ENCODE data around the gene ARHGEF10L.

Gene ARHGEF10L

GRCh38 chr1:17649371-17650106, 110.0 kb downstream of the ARHGEF10L start:
- Histone ChIP-seq H3K4me1 (peaks cover 0 to 60% (median 34%) of the 10 kb centered on the region in 4 donors), H3K4me3 (no peak overlapping the region), H3K27ac (peak overlapping the region; percentile 82 to 100), H3K9me3 (no peaks in the 10 kb centered on the region), H3K27me3 (no peaks in the 10 kb centered on the region), H3K36me3 (peaks cover 73 to 81% (median 74%) of the 10 kb centered on the region in 3 donors)
- intact Hi-C loops (cut with DNase I; ENCODE audit: low total_unique reads), result no loop called here
- TF ChIP-seq, protein P1, sequence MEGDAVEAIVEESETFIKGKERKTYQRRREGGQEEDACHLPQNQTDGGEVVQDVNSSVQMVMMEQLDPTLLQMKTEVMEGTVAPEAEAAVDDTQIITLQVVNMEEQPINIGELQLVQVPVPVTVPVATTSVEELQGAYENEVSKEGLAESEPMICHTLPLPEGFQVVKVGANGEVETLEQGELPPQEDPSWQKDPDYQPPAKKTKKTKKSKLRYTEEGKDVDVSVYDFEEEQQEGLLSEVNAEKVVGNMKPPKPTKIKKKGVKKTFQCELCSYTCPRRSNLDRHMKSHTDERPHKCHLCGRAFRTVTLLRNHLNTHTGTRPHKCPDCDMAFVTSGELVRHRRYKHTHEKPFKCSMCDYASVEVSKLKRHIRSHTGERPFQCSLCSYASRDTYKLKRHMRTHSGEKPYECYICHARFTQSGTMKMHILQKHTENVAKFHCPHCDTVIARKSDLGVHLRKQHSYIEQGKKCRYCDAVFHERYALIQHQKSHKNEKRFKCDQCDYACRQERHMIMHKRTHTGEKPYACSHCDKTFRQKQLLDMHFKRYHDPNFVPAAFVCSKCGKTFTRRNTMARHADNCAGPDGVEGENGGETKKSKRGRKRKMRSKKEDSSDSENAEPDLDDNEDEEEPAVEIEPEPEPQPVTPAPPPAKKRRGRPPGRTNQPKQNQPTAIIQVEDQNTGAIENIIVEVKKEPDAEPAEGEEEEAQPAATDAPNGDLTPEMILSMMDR (IDR thresholded peaks at IDR 0.05), result no peak
- no peak for DNase-seq

DNA sequence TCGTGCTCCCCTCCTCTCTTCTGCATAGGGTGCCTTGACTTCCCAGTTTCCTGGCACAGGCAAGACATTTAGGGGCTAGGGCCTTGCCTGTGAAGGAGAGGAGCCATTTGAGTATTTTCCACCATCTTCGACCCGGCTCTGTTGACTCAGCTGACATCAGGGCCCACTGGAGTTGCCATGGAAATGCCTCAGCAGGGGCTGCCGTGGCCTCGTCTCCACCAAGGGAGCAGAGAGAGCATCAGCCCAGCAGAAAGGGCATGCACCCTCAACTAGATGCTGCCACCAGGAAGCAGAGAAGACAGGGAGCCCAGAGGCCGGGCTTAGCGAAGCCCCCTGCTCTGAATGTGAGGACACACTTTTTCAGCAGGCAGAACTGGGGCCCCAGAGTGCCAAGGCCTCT, 113.8 kb downstream of the ARHGEF10L start:
- Histone ChIP-seq H3K36me3 (peaks cover 83 to 92% (median 89%) of the 10 kb centered on the region in 3 donors), H3K4me1 (peaks cover 0 to 43% (median 21%) of the 10 kb centered on the region in 4 donors), H3K9me3 (no peaks in the 10 kb centered on the region), H3K27ac (peak overlapping the region; percentile 68 to 100), H3K4me3 (no peak overlapping the region), H3K27me3 (no peaks in the 10 kb centered on the region)
- no peak for DNase-seq
- intact Hi-C loops (cut with DNase I; ENCODE audit: low total_unique reads), result no loop called here
- TF ChIP-seq, protein P1 (IDR thresholded peaks at IDR 0.05), result no peak

GRCh38 chr1:17653728-17654351, 114.3 kb downstream of the ARHGEF10L start:
- intact Hi-C loops (cut with DNase I; ENCODE audit: low total_unique reads), result no loop called here
- peaks cover 89 to 98% (median 95%) of the 10 kb centered on the region in 3 donors for H3K36me3 ChIP-seq

DNA sequence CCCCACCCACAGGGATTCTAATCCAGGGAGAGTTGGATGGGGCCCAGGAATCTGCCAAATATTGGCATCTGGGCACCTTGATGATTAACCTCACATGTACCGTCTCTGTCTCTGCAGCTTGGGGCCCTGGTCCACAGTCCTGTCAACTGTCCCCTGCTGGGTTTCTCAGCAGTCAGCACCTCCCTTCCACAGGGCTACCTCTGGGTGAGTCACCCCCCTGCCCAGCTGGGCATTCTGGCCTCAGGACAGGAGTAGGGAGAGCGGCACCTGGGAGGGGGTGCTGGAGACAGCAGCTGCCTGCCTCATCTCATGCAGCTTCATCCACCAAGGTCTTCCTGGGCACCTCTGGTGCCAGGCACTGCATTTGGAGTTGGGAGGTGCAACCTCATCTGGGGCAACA, 115.0 kb downstream of the ARHGEF10L start:
- TF ChIP-seq, protein P1 (IDR thresholded peaks at IDR 0.05), result no peak
- H3K9me3 ChIP-seq, result no peaks in the 10 kb centered on the region
- intact Hi-C loops (cut with DNase I; ENCODE audit: low total_unique reads), result no loop called here
- H3K4me3 ChIP-seq, result no peak overlapping the region
- no peak for DNase-seq
- H3K36me3 ChIP-seq, result peaks cover 89 to 99% (median 96%) of the 10 kb centered on the region in 3 donors
- H3K4me1 ChIP-seq, result peaks cover 0 to 31% (median 11%) of the 10 kb centered on the region in 4 donors
- no peaks in the 10 kb centered on the region for H3K27me3 ChIP-seq
- peak overlapping the region; percentile 68 to 100 for H3K27ac ChIP-seq

More at GRCh38 chr1:17653728-17654351, 114.3 kb downstream of the ARHGEF10L start:
- no peaks in the 10 kb centered on the region for H3K9me3 ChIP-seq
- DNase-seq, result no peak
- TF ChIP-seq, protein P1 (IDR thresholded peaks at IDR 0.05), result peak; percentile 51 to 60
- peaks cover 0 to 38% (median 16%) of the 10 kb centered on the region in 4 donors for H3K4me1 ChIP-seq
- H3K4me3 ChIP-seq, result no peak overlapping the region
- peak overlapping the region; percentile 68 to 100 for H3K27ac ChIP-seq
- no peaks in the 10 kb centered on the region for H3K27me3 ChIP-seq

GRCh38 chr1:17655169-17655568, 115.7 kb downstream of the ARHGEF10L start:
- no peak for DNase-seq
- intact Hi-C loops (cut with DNase I; ENCODE audit: low total_unique reads), result no loop called here
- peaks cover 0 to 25% (median 9%) of the 10 kb centered on the region in 4 donors for H3K4me1 ChIP-seq
- peak overlapping the region; percentile 48 to 68 for H3K27ac ChIP-seq
- TF ChIP-seq, protein P1 (IDR thresholded peaks at IDR 0.05), result no peak
- H3K36me3 ChIP-seq, result peaks cover 89 to 100% (median 95%) of the 10 kb centered on the region in 3 donors
- no peaks in the 10 kb centered on the region for H3K9me3 ChIP-seq
- H3K27me3 ChIP-seq, result no peaks in the 10 kb centered on the region
- no peak overlapping the region for H3K4me3 ChIP-seq
